Adrenal gland (tissue), 12 donors: ENCODE results near the gene EGLN3. TPM values are rescaled to one million over a fixed set of nuclear protein-coding genes. Genes with fewer than 3 reads are reported as not detected.

Experiments
- DNase-seq, 7 donors: peaks; one replicate each; pipeline ENCODE4 v3.0.0-alpha.2; 2019 to 2020
- H3K27ac ChIP-seq, 5 donors: fragments of 200-600 bp; sonication (generic) in 4 of 5; 1 replicate in 3 of 5; 2 replicates in 2 of 5; pipeline versions ENCODE4 v1.5.1 to v1.8.0; 2016 to 2020; ENCODE audit warnings: mild to moderate bottlenecking in 1 of 5
- H3K27me3 ChIP-seq: fragments of 200-600 bp; 2 replicates; pipeline ENCODE4 v1.8.0; 2021
- H3K36me3 ChIP-seq, 2 donors: fragments of 200-600 bp; replicated peaks in 1 of 2; 1 replicate in 1 of 2; 2 replicates in 1 of 2; pipeline versions ENCODE4 v1.5.1 to v1.8.0; 2018 to 2022
- H3K4me1 ChIP-seq, 2 donors: fragments of 200-600 bp; replicated peaks in 1 of 2; 1 replicate in 1 of 2; 2 replicates in 1 of 2; pipeline versions ENCODE4 v1.5.1 to v1.8.0; 2018 to 2021
- H3K4me3 ChIP-seq, 4 donors: fragments of 200-600 bp; sonication (generic) in 3 of 4; one replicate each; pipeline ENCODE4 v1.5.1; 2016 to 2018
- H3K9me3 ChIP-seq, 3 donors: fragments of 200-600 bp; sonication (generic) in 1 of 3; replicated peaks in 1 of 3; 1 replicate in 2 of 3; 2 replicates in 1 of 3; pipeline versions ENCODE4 v1.5.1 to v1.8.0; 2016 to 2021
- POLR2A ChIP-seq, 2 donors: fragments of 450-650 bp; IDR thresholded peaks; one replicate each; pipeline ENCODE4 v1.6.1; 2017; ENCODE audit warnings: antibody characterized with exemption in 2 of 2, mild to moderate bottlenecking in 2 of 2, moderate library complexity in 1 of 2
- WGBS, 4 donors: extraction: QIAGEN DNeasy Blood & Tissue Kit in 2 of 4; methylation state at CpG; one replicate each; pipeline versions ENCODE4 v1.1.5 to v1.1.7; 2013 to 2017; 5-methylcytosine and 5-hydroxymethylcytosine counted together
- intact Hi-C, 2 donors: fragments of 100-400 bp; cut with DNase I; formaldehyde crosslinking; loops; one replicate each; pipeline versions ENCODE4 v1.14.1 to v1.15.0; 2022 to 2023
- polyA plus RNA-seq, 3 donors: library from polyadenylated mRNA; stranded (reverse); fragments of 200-250 nt in 2 of 3; fragments of 350-450 nt in 1 of 3; fragmentation: Illumina TruSeq in 1 of 3; extraction: RNeasy Lipid Tissue Mini Kit (QIAGEN cat#74804) in 1 of 3; gene quantifications; one replicate each; pipeline ENCODE4 v1.2.3, GENCODE V29; 2013 to 2014
- total RNA-seq, 9 donors: library from RNA; depleted of rRNA in 4 of 9; stranded (reverse); fragments of >200 nt in 4 of 9; fragments of 120-200 nt in 1 of 9; fragmentation: NEBNext Ultra II Directional in 1 of 9; extraction: Animal tissue kit (Norgen Biotek cat#: 25700) in 1 of 9; gene quantifications; one replicate each; pipeline versions ENCODE4 v1.1.0 to v1.2.4, GENCODE V29; 2013 to 2023
- TF ChIP-seq, protein P1 (sequence below), 6 experiments: fragments of 450-650 bp in 4 of 6; fragments of 200-600 bp in 2 of 6; sonication (generic) in 1 of 6; IDR thresholded peaks; 1 replicate in 5 of 6; 2 replicates in 1 of 6; pipeline versions ENCODE4 v1.5.1 to v1.8.0; 2016 to 2021; ENCODE audit warnings: antibody characterized with exemption in 6 of 6, mild to moderate bottlenecking in 2 of 6, moderate library complexity in 1 of 6
- donor health status: healthy with polysubstance abuse.
- donor health status: Bipolar disorder and iron deficiency.
- donor health status: DM: yes; HTN: yes; CAD: no.
- donor health status: DM: no; HTN: no; CAD: no.
- donor health status: DM: no; HTN: no; CAD: no.
- donor health status: DM: yes; HTN: yes; CAD: no.

Gene EGLN3
- total and polyA plus RNA-seq, 12 donors, result 0.18 to 7.4 (median 0.78) TPM

DNA sequence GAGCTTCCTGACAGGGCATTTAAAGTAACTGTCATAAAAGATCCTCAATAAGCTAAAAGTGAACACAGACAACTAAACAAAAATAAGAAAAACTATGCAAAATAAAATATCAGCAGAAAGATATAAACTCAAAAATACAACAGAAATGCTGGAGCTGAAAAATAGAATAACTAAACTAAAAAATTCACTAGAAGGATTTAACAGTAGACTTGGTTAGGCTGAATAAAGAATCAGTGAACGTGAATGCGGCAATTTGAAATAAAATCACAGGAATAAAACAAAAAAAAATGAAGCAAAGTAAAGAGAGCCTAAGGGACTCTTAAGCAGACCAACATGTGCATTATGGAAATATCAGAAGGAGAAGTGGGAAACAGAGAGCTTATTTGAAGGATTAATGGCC is 74.6 kb downstream of the EGLN3 start:
- H3K4me1 ChIP-seq, result no peaks in the 10 kb centered on the region
- H3K9me3 ChIP-seq, result peaks cover 0 to 10% (median 0%) of the 10 kb centered on the region in 3 donors
- H3K36me3 ChIP-seq, result no peaks in the 10 kb centered on the region
- TF ChIP-seq POLR2A (IDR thresholded peaks at IDR 0.05), result no peak
- TF ChIP-seq, protein P1, sequence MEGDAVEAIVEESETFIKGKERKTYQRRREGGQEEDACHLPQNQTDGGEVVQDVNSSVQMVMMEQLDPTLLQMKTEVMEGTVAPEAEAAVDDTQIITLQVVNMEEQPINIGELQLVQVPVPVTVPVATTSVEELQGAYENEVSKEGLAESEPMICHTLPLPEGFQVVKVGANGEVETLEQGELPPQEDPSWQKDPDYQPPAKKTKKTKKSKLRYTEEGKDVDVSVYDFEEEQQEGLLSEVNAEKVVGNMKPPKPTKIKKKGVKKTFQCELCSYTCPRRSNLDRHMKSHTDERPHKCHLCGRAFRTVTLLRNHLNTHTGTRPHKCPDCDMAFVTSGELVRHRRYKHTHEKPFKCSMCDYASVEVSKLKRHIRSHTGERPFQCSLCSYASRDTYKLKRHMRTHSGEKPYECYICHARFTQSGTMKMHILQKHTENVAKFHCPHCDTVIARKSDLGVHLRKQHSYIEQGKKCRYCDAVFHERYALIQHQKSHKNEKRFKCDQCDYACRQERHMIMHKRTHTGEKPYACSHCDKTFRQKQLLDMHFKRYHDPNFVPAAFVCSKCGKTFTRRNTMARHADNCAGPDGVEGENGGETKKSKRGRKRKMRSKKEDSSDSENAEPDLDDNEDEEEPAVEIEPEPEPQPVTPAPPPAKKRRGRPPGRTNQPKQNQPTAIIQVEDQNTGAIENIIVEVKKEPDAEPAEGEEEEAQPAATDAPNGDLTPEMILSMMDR (IDR thresholded peaks at IDR 0.05), result no peak
- WGBS, 4 donors, result 92 to 93% (median 93%) methylated on average over 2 of the region's 2 CpGs
- H3K4me3 ChIP-seq, result no peak overlapping the region
- no peaks in the 10 kb centered on the region for H3K27me3 ChIP-seq
- no peak for DNase-seq
- intact Hi-C loops, result no loop called here
- no peak overlapping the region for H3K27ac ChIP-seq
